Mesenteric fat pad (tissue), 1 donor: Measurements from ENCODE around the gene HCN4. TPM values are rescaled to one million over a fixed set of nuclear protein-coding genes. Genes with fewer than 3 reads are reported as not detected.

Source experiments
- DNase-seq: peaks from one replicate; pipeline ENCODE4 v3.0.0-alpha.2; 2020; ENCODE audit warnings: low spot score
- long read RNA-seq: library from polyadenylated mRNA; unstranded; transcript quantifications from one replicate; pipeline ENCODE4 v2.0.0, GENCODE V29; 2020
- total RNA-seq: library from RNA; stranded (reverse); fragmentation: NEBNext Ultra II Directional; extraction: Animal tissue kit (Norgen Biotek cat#: 25700); gene quantifications from one replicate; pipeline ENCODE4 v1.2.1, GENCODE V29; 2021
- donor health status: DM: yes; HTN: yes; CAD: no.

Gene HCN4
- not detected for total RNA-seq
- long read RNA-seq, result 0 reads

DNA sequence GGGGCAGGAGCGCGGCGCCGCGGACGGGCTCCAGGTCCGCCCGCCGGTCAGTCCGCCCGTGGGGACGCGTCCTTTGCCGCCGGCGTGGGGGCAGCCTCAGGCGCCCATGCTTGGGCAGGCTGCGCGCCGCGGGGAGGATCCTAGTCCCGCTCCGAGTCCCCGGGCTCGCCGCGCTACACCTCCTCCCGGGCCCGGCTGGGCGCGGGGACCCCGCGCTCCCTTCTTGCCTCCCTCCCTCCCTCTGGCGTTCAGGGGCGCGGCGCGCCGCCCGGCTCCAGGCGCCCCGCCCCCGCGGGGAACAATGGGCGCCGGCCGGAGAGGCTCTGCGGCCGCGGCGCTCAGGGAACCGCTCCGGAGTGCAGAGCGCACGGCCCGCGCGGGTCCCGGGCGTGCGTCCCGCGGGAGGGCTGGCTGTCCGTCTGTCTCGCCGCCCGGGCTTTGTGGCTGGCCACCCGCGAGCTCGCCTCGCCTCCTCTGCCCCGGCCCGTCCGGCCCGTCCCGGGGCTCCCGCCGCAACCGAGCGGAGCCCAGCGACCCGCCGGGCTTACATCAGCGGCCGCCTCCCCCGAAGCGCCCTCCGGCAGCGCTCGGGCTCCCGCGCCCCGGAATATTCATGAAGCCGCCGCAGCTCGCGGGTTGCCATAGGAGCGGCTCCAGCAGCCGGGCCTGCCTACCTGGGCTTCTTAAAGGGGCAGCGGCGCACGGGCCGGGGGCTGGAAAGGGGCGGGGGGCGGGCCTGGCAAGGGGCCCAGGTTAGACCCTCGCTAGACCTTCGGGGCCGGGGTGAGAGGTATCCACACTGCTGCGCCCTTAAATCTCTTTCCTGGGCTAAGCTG lies at the start of gene HCN4:
Gene HCN4 (minus strand): TSS at position 658 of the 836 bp plus-strand sequence. CDS start 688 bp downstream, outside the sequence.
- no peak for DNase-seq

DNA sequence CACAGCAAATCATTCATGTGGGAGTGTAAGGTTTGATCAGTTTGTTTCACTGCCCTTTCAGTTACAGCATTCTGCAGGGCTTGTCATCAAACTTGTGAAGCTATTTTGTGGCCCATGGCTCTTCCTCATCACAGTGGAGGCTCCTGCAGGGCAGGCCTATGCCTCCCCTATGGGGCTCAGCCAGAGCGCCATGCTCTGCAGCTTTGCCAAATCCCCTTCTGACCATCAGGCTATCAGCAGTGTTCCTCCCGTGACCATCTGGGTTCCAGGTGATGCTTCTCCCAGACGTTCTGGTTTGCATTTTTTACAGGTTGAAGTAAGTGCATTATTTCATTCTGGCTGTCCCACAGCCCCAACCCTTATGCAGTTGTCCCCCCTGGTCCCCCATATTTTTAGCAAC lies 46.1 kb upstream of the HCN4 start:
- no peak for DNase-seq

DNA sequence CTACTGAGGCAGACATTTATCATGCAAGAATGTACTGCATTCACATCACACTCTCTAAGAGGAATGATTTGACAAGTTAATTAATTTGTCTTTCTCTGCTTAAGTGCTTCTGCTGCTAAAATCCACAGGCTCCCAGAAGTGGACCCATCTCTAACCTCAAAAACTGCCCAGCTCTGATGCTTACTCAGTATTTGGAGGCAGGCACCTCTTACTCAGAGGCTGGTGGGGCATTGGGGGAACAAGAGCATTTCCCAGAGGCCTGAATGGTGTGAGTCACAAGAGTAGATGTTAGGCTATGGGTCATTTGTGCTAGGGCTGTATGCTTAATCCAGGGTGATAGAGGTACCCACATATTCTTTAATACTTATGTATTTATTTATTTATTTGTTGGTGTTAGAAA lies 34.4 kb upstream of the HCN4 start:
- DNase-seq, result no peak

DNA sequence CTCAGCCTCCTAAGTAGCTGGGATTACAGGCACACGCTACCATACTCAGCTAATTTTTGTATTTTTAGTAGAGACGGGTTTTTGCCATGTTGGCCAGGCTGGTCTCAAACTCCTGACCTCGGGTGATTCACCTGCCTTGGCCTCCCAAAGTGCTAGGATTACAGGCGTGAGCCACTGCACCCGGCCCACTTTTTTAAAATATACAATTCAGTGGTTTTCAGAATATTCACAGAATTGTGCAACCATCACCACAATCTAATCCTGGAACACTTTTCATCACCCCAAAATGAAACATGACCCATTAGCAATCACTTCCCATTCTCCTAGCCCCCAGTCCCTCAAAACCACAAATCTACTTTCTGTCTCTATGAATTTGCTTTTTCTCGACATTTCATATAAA lies 31.5 kb upstream of the HCN4 start:
- DNase-seq, result peak; percentile 6

DNA sequence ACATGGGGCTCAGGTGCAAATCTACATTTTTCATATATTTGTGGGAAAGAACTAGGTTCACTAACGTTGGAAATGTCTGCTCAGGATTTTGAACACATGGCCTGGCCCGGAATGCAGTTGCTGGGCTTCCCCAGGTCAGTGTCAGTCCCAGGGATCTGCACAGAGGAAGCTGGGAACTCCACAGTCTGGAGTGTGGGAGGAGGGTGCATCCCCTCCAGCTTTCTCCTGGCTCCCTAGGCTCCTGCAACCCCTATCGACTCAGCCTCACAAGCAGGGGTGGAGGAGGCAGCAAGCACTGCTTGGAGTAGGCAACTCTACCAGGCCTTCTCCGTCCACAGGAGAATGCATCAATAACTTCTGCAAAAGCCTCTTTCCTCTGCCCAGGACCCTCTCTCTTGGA lies 30.1 kb upstream of the HCN4 start:
- DNase-seq, result peak; percentile 37

DNA sequence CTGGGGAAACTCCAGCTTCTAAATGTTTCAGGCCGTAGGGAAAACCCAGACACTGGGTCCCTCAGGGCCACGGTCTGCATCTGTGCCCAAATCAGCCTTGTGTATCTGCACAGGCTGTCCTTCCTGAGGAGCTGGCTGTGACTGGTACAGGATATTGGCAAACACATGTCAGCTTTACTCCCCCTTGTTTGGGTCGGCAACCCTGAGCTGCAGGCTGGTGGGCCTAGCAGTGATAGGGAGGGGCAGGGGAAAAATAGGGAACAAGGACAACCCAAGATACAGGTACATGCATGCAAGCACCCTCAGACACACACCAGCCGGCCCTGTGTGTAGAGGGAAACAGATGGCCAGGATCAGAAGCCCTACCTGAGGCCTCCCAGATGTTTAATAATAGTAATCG lies 28.7 kb upstream of the HCN4 start:
- peak; percentile 69 for DNase-seq

DNA sequence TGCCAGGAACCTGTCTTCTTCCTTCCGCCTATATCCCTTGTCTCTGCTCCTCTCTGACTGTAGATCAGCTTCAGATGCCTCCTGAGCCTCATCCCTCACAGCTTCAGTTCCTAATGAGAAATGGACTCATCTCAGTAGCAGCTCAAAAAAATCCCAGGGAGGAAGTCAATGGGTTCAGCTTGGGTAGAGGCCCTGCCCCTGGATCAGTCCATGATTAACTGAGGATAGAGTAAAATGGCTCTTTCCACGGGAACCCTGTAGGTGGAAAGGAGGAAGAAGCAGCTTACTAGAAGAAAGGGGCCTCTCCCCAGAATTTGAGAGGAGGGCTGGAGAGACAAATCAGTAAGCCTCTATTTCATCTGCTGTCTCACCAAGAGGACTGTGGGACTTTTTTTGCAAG lies 26.9 kb upstream of the HCN4 start:
- peak; percentile 20 for DNase-seq

DNA sequence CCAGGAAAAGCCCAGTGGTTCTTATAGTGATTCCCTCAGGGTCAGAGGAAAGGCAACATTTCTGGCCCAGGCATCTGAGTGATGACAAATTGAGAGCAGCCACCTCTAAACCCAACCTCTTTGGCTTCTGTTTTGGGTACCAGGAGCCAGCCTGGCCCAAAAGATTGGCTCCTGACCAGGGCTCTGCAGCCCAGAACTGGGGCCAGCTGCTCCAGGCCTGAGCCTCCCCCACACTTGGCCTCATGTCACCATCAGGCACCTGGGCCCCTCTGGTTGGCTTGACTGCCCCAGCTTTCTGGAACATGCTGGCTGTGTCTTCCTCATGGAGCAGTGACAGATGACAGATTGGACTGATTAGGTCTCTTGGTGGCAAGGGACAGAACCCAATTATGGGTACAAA lies 26.0 kb upstream of the HCN4 start:
- DNase-seq, result peak; percentile 73

DNA sequence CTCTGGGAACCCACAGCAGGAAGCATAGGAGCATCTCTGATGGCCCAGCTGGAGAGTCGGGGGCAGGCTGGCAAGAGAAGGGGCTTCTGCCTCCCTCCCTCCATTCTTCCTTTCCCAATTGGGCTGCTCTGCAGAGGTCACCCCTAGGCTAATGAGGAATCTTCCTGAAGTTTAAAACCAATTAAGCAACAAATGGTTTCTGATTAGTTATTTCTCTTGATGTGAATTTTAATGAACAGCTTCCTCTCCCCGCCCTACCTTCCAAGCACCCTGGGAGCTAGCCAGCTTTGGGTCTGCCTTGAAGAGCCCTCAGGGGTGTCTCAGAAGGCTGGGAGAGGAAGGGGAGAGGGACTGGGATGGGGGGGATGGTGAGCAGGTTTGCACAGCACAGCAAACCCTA lies 24.6 kb upstream of the HCN4 start:
- peak; percentile 68 for DNase-seq

DNA sequence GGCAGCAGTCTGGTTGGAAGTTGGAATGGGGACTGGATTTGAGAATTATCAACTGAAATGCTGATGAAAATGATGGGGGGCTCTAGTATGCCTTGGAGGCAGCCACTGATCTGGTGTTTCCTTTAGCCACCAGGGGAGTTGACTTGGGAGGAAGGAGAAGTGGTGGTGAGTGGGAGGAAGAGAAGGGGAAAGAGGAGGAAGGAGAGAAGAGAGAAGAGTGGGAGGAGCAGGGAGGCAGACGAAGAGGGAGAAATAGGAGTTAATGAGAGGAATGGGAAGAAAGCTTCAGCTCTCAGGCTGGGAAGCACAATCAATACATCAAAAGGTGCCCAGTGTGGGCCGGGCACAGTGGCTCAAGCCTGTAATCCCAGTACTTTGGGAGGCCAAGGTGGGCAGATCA lies 23.3 kb upstream of the HCN4 start:
- DNase-seq, result peak; percentile 18

DNA sequence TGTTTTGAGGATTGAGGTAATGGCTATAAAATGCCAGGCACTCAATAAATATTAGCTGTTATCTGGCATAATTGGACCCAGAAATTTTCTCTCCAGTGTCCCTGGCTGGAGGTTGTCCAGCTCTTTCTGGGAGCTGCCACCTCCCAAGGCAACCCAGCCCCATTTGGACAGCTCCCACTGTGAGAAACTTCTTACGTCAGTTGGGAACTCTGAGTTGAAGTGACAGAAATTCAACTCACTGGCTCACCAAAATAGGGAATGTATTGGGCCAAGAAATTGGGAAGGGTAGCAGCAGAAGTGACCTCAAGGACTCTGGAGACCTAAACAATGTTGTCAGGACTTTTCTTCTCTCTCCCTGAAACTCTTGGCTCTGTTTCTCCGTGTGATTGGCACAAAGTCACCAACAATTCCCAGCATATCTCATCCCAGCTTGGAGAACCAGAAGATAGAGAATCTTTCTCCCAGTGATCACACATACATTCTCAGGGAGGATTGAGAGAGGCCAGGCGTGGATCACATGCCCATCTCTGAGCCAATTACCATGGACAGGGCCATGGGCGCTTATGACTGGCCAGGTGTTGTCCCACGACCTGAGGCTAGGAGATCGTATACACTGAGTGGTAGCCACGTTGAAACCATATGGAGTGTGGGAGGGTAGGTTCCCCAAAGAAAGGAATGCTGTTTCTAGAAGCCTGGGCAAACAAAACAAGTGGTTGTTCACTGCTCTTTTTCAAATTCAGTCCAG lies 22.5 kb upstream of the HCN4 start:
- DNase-seq, result peak; percentile 6

DNA sequence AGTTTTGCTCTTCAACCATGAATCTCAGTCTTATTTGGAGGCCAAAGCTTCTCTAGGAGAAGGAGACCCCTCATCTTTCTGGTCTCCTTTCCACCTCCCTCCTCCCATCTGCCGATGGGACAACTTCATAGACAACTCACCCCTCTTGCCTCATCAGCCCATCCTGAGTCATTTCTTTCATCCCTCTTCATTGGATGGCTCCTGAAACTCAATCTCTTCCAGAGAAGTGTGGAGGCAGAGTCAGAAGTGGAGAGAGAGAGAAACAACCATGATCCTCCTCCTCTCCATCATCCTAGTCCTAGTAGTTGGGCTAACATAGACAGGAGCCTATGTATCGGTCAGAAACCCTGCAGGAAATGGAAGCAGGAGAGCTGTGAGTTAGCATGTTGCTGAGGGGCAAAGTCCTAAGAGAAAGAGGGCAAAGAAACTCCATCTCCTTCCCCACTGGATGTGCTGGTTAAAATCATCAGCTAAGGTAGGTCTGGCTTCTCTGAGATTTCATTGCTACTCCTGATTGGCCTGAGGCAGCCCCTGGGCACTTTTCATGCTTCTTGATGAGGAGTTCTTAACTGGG lies 21.3 kb upstream of the HCN4 start:
- DNase-seq, result peak; percentile 1

DNA sequence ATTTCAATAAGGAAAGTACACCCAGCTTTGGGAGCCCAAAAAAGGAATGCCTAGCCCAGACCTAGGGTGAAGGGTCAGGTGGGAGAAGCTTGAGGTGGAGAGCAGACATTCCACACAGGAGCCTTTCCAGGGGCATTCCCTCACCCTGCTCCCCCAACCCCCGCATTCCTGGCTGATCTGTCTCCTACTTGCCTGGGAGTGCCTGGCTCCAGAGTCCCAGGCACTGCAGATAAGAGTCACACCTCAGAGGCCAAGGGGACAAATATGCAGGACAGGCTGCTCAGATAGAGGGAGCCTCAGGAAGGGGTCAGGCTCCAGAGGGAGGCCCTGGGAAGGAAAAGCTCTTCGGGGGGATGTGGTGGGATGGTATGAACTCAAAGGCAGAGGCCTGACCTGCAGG lies 20.8 kb upstream of the HCN4 start:
- DNase-seq, result peak; percentile 20

DNA sequence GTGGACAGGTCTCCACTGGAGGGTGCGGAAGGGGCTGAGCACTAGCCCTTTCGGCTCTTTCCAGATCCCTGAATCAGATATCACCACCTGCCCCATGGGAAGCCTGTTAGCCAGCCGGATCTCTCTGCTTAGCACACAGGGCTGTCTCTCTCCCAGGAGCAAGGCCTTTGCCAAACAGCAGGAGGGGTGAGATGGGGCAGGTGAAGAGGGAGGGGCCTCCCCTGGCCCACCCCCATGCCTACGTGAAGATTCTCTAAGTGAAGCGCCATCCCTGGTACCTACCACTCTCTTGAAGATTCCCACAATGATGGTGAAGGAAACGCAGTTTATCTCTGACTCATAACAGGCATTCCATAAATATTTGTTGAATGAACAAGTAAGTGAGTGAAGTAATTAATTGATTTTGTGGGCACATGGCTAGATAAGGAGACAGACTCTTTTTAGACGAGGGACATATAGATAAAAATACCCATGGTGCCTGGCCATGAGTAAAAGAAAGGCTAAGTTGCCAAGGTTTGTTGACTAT lies 19.6 kb upstream of the HCN4 start:
- no peak for DNase-seq

DNA sequence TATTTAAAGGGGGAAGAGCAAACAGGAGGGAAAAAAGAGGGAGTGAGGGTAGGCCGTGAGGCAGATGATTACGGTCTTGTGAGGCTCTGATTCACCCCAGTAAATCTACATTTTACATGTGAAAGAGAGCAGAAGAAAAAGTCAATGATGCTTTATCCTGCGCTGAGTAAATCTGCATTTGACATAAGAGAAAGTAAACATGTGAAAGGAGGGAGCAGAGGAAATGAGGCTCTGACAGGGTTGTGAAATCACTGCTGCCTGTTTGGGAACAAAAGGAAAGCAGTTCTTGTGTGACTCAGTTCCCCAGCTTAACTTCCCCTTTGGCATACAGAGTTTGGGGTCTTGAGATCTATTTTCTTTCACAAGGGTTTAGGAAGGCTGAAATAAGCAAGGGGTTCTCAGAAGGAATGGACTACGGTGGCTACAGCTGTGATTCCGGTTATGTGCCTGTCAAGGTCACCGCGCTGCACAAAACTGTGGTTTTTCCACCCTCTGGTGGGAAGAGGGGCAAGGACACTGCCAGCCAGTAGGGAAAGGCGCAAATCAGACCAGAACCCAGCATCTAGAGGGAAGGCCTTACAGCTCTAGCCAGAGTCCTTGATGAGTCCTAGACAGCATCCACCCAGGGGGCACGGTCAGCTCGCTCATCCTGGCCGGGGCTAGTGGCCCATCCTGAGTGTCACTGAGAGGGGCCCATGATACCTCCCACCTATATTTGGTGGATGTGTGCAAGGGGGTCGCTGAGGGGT lies 18.9 kb upstream of the HCN4 start:
- DNase-seq, result peak; percentile 73

DNA sequence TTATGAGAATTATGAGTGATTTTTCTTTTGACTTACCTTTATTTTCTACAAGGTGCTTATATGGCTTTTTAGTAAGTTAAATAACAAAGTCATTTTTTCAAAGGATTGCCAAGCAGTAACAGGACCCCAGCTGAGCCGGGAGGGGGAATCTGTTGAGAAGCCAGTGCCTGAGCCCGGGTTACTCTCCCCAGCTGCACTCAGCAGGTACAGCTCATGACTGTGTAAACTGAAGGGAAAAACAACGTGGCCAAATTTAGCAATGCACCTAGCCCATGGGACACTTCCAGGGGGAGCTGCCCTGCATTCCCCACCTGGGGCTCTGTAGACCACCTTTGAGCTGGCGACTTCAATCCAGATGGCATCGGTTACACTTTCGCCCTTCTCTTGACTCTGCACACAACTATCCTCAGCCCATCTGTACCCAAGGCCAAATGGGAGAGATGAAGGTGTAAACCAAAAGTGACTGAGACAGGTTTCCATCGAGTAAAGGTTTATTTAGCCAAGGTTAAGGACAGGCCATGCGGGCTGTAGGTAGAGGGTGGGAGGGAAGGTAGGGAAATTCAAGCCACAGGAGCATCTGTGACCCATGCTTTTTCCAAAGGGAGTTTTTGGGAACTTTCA lies 18.2 kb upstream of the HCN4 start:
- DNase-seq, result peak; percentile 5

DNA sequence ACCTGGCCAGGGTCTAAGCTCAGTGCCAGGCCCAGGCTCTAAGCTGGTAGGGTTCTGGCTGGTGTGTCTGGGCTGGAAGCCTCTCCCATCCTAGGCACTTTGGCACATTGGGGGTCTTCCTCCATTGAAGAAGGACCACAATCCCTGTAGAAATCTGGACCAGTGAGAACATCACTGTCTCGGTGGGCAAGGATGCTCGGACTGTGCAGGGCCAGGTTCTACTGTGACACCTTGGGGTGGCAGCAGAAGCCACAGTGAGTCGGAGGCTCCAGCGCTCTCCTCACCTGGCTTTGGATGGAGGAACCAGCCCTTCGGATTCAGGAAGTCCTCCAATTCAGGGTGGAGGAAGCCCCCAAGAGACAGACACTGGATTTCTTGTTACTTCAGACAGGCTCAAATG lies 17.5 kb upstream of the HCN4 start:
- no peak for DNase-seq

DNA sequence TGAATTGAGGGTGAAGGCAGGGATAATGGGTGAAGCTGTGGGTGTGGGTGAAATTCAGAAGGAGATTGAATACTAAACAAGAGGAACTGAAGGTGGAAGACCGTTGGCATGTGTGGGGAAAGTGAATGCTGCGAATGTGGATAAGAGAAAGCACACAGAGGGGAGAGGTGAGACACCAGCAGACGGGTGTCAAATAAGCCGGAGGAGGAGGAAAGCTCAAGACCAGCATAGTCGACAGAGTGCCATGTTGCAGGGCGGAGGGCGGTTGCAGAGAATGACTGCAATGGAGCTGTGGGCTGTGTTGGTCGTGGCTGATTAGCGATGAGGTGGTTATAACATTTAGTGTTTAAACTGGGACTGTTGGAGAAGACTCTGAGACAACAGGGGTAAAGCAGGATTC lies 16.4 kb upstream of the HCN4 start:
- DNase-seq, result peak; percentile 28

DNA sequence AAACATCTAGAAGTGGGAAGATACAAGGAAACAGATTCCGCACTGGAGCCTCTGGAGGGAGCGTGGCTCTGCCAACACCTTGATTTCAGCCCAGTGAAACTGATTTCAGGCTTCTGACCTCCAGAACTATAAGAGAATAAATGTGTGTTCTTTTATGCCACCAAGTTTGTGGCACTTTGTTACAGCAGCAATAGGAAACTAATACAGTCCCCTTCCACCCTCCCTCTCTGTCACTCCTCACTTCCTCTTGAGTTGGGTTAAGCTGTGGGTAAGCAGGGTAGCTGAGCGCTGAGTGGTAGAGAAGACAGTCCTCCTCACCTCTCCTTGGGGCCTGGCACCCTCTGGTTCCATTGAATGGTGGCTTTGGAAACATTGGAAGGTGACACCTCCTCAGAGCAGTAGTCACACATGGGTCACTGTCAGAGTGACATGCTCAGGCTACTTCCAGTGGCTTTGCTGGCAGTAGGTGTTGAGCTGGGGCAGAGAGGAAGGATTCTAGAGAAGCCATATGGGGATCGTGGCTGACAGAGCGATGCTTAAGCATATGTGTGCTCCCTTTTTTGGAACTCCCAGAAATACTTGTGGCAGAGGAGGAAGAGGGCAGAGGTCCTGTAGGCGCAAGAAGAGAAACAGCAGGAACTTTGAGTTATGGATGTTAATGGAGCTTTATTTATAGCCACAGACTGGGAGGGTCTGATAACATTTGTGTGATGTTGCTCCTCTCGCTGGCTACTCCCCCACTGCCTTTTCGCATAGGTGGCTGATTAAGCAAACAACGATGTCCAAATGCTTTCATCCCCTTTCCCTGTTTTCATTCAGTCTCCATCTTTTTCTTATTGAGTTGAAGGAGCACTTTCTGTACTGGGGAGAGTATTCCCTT lies 14.8 kb upstream of the HCN4 start:
- no peak for DNase-seq

DNA sequence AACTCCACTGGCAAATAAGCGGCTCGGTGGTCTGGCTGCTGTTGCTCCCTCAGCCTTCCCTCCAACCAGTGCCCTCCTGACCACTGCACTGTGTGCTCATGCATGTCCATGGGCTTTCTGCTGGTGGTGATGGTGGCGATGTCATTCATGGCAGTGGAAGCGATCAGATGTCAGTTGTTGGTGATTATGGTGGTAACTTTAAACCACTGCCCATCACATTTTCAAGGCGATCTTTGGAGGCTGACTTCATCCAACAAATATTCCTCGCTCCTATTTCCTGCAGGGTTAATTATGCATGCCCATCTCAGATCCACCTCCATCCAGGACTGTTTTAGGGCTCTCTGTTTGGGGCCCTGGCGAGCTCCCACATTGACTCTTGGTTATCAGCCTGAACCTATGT lies 13.4 kb upstream of the HCN4 start:
- no peak for DNase-seq
